NCI-H1930 (cell line): ENCODE data around the gene MRPL24.

Experiments used
- DNase-seq, 2 experiments: peaks; one replicate each; lab custom pipeline; 2025; lab: John Stamatoyannopoulos, UW

Gene MRPL24

GRCh38 chr1:156692441-156692924 lies 48.4 kb downstream of the MRPL24 start:
- no peak for DNase-seq

- no peak for DNase-seq
Observed at GRCh38 chr1:156691665-156692440, 49.0 kb downstream of the MRPL24 start.

GRCh38 chr1:156691191-156691590 lies 49.7 kb downstream of the MRPL24 start:
- no peak for DNase-seq

GRCh38 chr1:156690675-156691036 lies 50.2 kb downstream of the MRPL24 start:
- DNase-seq, result no peak

- DNase-seq, result no peak
Observed at GRCh38 chr1:156689953-156690674, 50.8 kb downstream of the MRPL24 start.

GRCh38 chr1:156689035-156689952 lies 51.6 kb downstream of the MRPL24 start:
- DNase-seq, result peak; percentile 53 to 76
